ENCODE data around the gene TECPR2.
"Not testable (repeated sequence)": the region's sequence is repeated elsewhere in the genome, so short reads cannot be mapped to it uniquely, and the experiment has no call there.

TECPR2 gene

GRCh38 chr14:102539544-102540314, 177.0 kb downstream of the TECPR2 start:
- no peak for DNase-seq

- DNase-seq: no peak
Measured at GRCh38 chr14:102540315-102541028, 177.7 kb downstream of the TECPR2 start.

- DNase-seq: not testable (repeated sequence)
Measured at GRCh38 chr14:102541029-102541491, 178.3 kb downstream of the TECPR2 start.

GRCh38 chr14:102541771-102542170, 179.0 kb downstream of the TECPR2 start:
- no peak for DNase-seq

GRCh38 chr14:102544046-102544746, 181.5 kb downstream of the TECPR2 start:
- DNase-seq: no peak

GRCh38 chr14:102544747-102545460, 182.2 kb downstream of the TECPR2 start:
- no peak for DNase-seq

GRCh38 chr14:102545461-102546265, 182.9 kb downstream of the TECPR2 start:
- DNase-seq: no peak

GRCh38 chr14:102548616-102549240, 186.0 kb downstream of the TECPR2 start:
- no peak for DNase-seq

- DNase-seq: not testable (repeated sequence)
Measured at GRCh38 chr14:102550927-102551401, 188.2 kb downstream of the TECPR2 start.
